H9 (cell line): ENCODE data around the gene KLHDC7B. TPM values are rescaled to one million over a fixed set of nuclear protein-coding genes. Genes with fewer than 3 reads are reported as not detected.

Source experiments
- DNase-seq: peaks from one replicate; pipeline ENCODE4 v3.0.0-alpha.2; 2017
- H2AFZ ChIP-seq: one replicate; pipeline ENCODE4 v1.6.1; 2013; ENCODE audit warnings: mild to moderate bottlenecking, low read length, control low read depth, moderate library complexity
- H2AK5ac ChIP-seq: 2 replicates; pipeline ENCODE4 v1.6.1; 2013; ENCODE audit warnings: low read length, control low read depth, mixed read lengths; ENCODE audit not compliant: insufficient read length
- H2BK120ac ChIP-seq: one replicate; pipeline ENCODE4 v1.6.1; 2013; ENCODE audit warnings: low read depth, mild to moderate bottlenecking, low read length, control low read depth, inconsistent platforms; ENCODE audit not compliant: poor library complexity, severe bottlenecking
- H2BK12ac ChIP-seq: 2 replicates; pipeline ENCODE4 v1.6.1; 2013; ENCODE audit warnings: low read length, control low read depth, mixed read lengths, low read depth; ENCODE audit not compliant: insufficient read length
- H2BK15ac ChIP-seq: 2 replicates; pipeline ENCODE4 v1.6.1; 2013; ENCODE audit warnings: low read depth, low read length, control low read depth
- H2BK20ac ChIP-seq: one replicate; pipeline ENCODE4 v1.6.1; 2013; ENCODE audit warnings: low read depth, mild to moderate bottlenecking, low read length, control low read depth, inconsistent platforms; ENCODE audit not compliant: poor library complexity, severe bottlenecking
- H2BK5ac ChIP-seq: 2 replicates; pipeline ENCODE4 v1.6.1; 2013; ENCODE audit warnings: low read length, control low read depth, mixed read lengths; ENCODE audit not compliant: insufficient read length
- H3K14ac ChIP-seq: 2 replicates; pipeline ENCODE4 v1.6.1; 2013; ENCODE audit warnings: low read length, control low read depth; ENCODE audit not compliant: insufficient read depth
- H3K18ac ChIP-seq: 2 replicates; pipeline ENCODE4 v1.6.1; 2013; ENCODE audit warnings: low read depth, mild to moderate bottlenecking, mixed read lengths, low read length, control low read depth; ENCODE audit not compliant: insufficient read length
- H3K23ac ChIP-seq: 2 replicates; pipeline ENCODE4 v1.6.1; 2013; ENCODE audit warnings: low read length, control low read depth, mixed read lengths, low read depth; ENCODE audit not compliant: insufficient read length
- H3K23me2 ChIP-seq: 2 replicates; pipeline ENCODE4 v1.6.1; 2013; ENCODE audit warnings: low read depth, mild to moderate bottlenecking, mixed read lengths, low read length, control low read depth; ENCODE audit not compliant: insufficient read length, poor library complexity, severe bottlenecking
- H3K27ac ChIP-seq: 2 replicates; pipeline ENCODE4 v1.5.1; 2013; ENCODE audit warnings: low read length, control low read depth, mixed read lengths, low read depth; ENCODE audit not compliant: insufficient read length
- H3K27me3 ChIP-seq: 2 replicates; pipeline ENCODE4 v1.6.1; 2013; ENCODE audit warnings: low read length, control low read depth, inconsistent platforms; ENCODE audit not compliant: insufficient read depth
- H3K4ac ChIP-seq: 2 replicates; pipeline ENCODE4 v1.6.1; 2013; ENCODE audit warnings: low read depth, mild to moderate bottlenecking, control low read depth, inconsistent platforms, low read length, moderate library complexity
- H3K4me1 ChIP-seq: 2 replicates; pipeline ENCODE4 v1.6.1; 2013; ENCODE audit warnings: low read length, control low read depth, inconsistent platforms; ENCODE audit not compliant: insufficient read depth
- H3K4me2 ChIP-seq: 2 replicates; pipeline ENCODE4 v1.6.1; 2013; ENCODE audit warnings: low read length, control low read depth, mixed read lengths; ENCODE audit not compliant: insufficient read length, insufficient read depth
- H3K56ac ChIP-seq: 2 replicates; pipeline ENCODE4 v1.6.1; 2013; ENCODE audit warnings: low read depth, mild to moderate bottlenecking, mixed read lengths, low read length, control low read depth; ENCODE audit not compliant: insufficient read length
- H3K79me1 ChIP-seq: 2 replicates; pipeline ENCODE4 v1.6.1; 2013; ENCODE audit warnings: low read depth, mild to moderate bottlenecking, moderate library complexity, low read length, control low read depth, inconsistent platforms; ENCODE audit not compliant: insufficient read depth, poor library complexity, severe bottlenecking
- H3K79me2 ChIP-seq: 2 replicates; pipeline ENCODE4 v1.6.1; 2013; ENCODE audit warnings: low read length, control low read depth, inconsistent platforms; ENCODE audit not compliant: insufficient read depth
- H3K9ac ChIP-seq: 2 replicates; pipeline ENCODE4 v1.6.1; 2013; ENCODE audit warnings: low read length, control low read depth, mixed read lengths; ENCODE audit not compliant: insufficient read length; ENCODE audit errors: extremely low read depth
- H3K9me3 ChIP-seq: one replicate; pipeline ENCODE4 v1.6.1; 2013; ENCODE audit warnings: low read depth, low read length, inconsistent platforms; ENCODE audit not compliant: control insufficient read depth
- H3T11ph ChIP-seq: one replicate; pipeline ENCODE4 v1.6.1; 2013; ENCODE audit warnings: mild to moderate bottlenecking, low read length, control low read depth, inconsistent platforms
- H4K20me1 ChIP-seq: one replicate; pipeline ENCODE4 v1.6.1; 2013; ENCODE audit not compliant: control insufficient read depth, insufficient read length, insufficient read depth
- H4K5ac ChIP-seq: 2 replicates; pipeline ENCODE4 v1.6.1; 2013; ENCODE audit warnings: low read depth, mild to moderate bottlenecking, mixed read lengths, low read length, control low read depth; ENCODE audit not compliant: insufficient read length
- H4K8ac ChIP-seq: replicated peaks from 2 replicates; pipeline ENCODE4 v1.6.1; 2013; ENCODE audit warnings: low read length, control low read depth, mixed read lengths, low read depth; ENCODE audit not compliant: insufficient read length
- H4K91ac ChIP-seq: 2 replicates; pipeline ENCODE4 v1.6.1; 2013; ENCODE audit warnings: low read depth, mild to moderate bottlenecking, moderate library complexity, mixed read lengths, low read length, control low read depth; ENCODE audit not compliant: insufficient read length
- H3K27ac Mint-ChIP-seq, 3 experiments: 2 replicates in 2 of 3; 3 replicates in 1 of 3; pipeline ENCODE4 v1.8.0; 2020 to 2021; ENCODE audit warnings: mixed read lengths in 3 of 3, mild to moderate bottlenecking in 1 of 3, moderate library complexity in 1 of 3
- H3K27me3 Mint-ChIP-seq: 2 replicates; pipeline ENCODE4 v1.8.0; 2021; ENCODE audit warnings: low read depth, mild to moderate bottlenecking, moderate library complexity, mixed read lengths
- H3K36me3 Mint-ChIP-seq, 3 experiments: 2 replicates in 2 of 3; 3 replicates in 1 of 3; pipeline ENCODE4 v1.8.0; 2020 to 2021; ENCODE audit warnings: low read depth in 3 of 3, mixed read lengths in 3 of 3; ENCODE audit not compliant: insufficient read depth in 1 of 3
- H3K4me1 Mint-ChIP-seq, 2 experiments: 2 replicates each; pipeline ENCODE4 v1.8.0; 2020; ENCODE audit warnings: mixed read lengths in 2 of 2
- H3K4me3 Mint-ChIP-seq, 2 experiments: 2 replicates in 1 of 2; 3 replicates in 1 of 2; pipeline ENCODE4 v1.8.0; 2020 to 2021; ENCODE audit warnings: mild to moderate bottlenecking in 2 of 2, mixed read lengths in 2 of 2, moderate library complexity in 1 of 2
- H3K9me3 Mint-ChIP-seq, 2 experiments: 2 replicates in 1 of 2; 3 replicates in 1 of 2; pipeline ENCODE4 v1.8.0; 2020; ENCODE audit warnings: mild to moderate bottlenecking in 2 of 2, mixed read lengths in 2 of 2, moderate library complexity in 1 of 2
- CTCF ChIP-seq: fragments of 200-600 bp; sonication (generic); conservative IDR thresholded peaks from 3 replicates; pipeline ENCODE4 v1.8.0; 2021; ENCODE audit warnings: antibody characterized with exemption, mild to moderate bottlenecking
- WGBS: extraction: QIAGEN DNeasy Blood & Tissue Kit; methylation state at CpG from one replicate; pipeline ENCODE4 v1.1.7; 2013; ENCODE audit warnings: missing lambda C conversion rate, low lambda C conversion rate, mixed read lengths; ENCODE audit not compliant: insufficient read length; ENCODE audit errors: extremely low coverage; 5-methylcytosine and 5-hydroxymethylcytosine counted together
- total RNA-seq: library from RNA; stranded (reverse); gene quantifications from 2 replicates; pipeline ENCODE4 v1.2.1, GENCODE V29; 2021

Gene KLHDC7B
- total RNA-seq, 1 experiment from 2014 or later: not detected

DNA sequence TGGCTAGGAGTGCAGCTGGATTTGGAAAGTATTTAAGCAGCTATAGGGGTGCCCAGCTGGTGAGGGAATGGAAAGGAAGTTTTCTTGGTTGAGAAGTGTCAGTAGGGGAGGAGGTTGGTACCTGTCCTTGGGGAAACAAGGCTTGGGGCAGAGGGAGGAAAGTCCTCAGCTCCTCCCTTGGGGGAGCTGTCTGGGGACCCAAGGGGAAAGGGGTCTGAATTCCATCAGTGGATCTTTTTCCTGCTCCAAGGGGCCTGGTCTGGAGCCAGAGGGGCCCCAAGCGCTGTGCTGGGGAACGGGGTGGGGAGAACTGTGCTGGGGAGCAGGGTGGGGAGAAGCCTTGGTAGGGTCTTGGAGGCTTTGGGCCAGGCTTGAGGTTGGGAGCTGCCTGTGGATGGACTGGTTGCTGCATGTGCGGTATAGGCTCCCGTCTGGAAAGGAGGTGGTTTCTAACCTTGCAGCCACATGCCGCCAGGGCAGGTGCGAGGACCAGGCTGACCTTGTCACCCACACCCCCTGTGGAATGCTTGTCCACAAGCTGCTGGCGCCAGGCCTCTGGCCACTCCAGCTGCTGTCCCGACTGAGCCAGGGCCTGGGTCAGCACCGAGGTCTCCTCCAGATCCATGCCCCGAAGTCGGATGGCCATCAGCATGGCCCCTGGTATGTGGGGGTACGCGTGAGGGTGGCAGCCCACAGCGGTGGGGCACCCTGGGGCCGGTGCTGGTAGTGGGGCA is 16.9 kb upstream of the KLHDC7B start:
- no peak overlapping the region for H3K27ac Mint-ChIP-seq
- no peak overlapping the region for H3K27ac ChIP-seq

More for the DNA sequence above, 16.9 kb upstream of the KLHDC7B start:
- peaks cover 21% of the 10 kb centered on the region for H3K23me2 ChIP-seq
- peaks cover 16 to 21% of the 10 kb centered on the region in 2 experiments for H3K4me1 Mint-ChIP-seq
- H4K20me1 ChIP-seq: no peaks in the 10 kb centered on the region
- H3K56ac ChIP-seq: no peak overlapping the region
- no peak for DNase-seq
- no peak overlapping the region for H3K14ac ChIP-seq
- no peaks in the 10 kb centered on the region; a peak in 1 of 5 replicates for H3K9me3 Mint-ChIP-seq
- no peak overlapping the region for H2BK20ac ChIP-seq
- H2BK15ac ChIP-seq: no peak overlapping the region
- WGBS: no CpG with 5 or more reads among the region's 15 CpGs
- H2BK5ac ChIP-seq: no peak overlapping the region
- H2BK120ac ChIP-seq: no peak overlapping the region
- no peak overlapping the region for H3K4ac ChIP-seq
- peaks cover 68% of the 10 kb centered on the region for H3K27me3 Mint-ChIP-seq
- no peak for TF ChIP-seq CTCF
- H3K79me1 ChIP-seq: no peaks in the 10 kb centered on the region
- no peak overlapping the region for H2BK12ac ChIP-seq
- H3K4me3 Mint-ChIP-seq: peak overlapping the region in 1 of 2 experiments; percentile 40; a peak in 1 of 5 replicates
- H4K8ac ChIP-seq: no peak overlapping the region
- H3K4me2 ChIP-seq: no peak overlapping the region
- H3K9me3 ChIP-seq: no peaks in the 10 kb centered on the region
- no peak overlapping the region for H4K5ac ChIP-seq
- no peak overlapping the region for H4K91ac ChIP-seq
- H2AK5ac ChIP-seq: no peak overlapping the region
- H3K79me2 ChIP-seq: no peaks in the 10 kb centered on the region
- H2AFZ ChIP-seq: no peak overlapping the region
- peaks cover 0 to 5% (median 4%) of the 10 kb centered on the region in 3 experiments; a peak in 3 of 7 replicates for H3K36me3 Mint-ChIP-seq
- H3K4me1 ChIP-seq: peaks cover 3% of the 10 kb centered on the region; the same call in 1 of the 2 replicates
- H3K23ac ChIP-seq: no peak overlapping the region
- no peak overlapping the region for H3K9ac ChIP-seq
- H3T11ph ChIP-seq: no peak overlapping the region
- no peak overlapping the region for H3K18ac ChIP-seq
- H3K27me3 ChIP-seq: peaks cover 37% of the 10 kb centered on the region; the same call in 1 of the 2 replicates
